Left lung (tissue), 10 donors: ENCODE results near the gene ITPA. TPM values are rescaled to one million over a fixed set of nuclear protein-coding genes. Genes with fewer than 3 reads are reported as not detected.
A peak's percentile ranks its signal among the peaks of the same experiment; 100 is the strongest.

ENCODE experiments used
- ATAC-seq: fragments of 200-7000 bp; cut with Tn5 transposase; one replicate; pipeline ENCODE4 v1.9.1; 2020; ENCODE audit warnings: moderate library complexity
- DNase-seq, 4 donors: peaks; one replicate each; pipeline ENCODE4 v3.0.0-alpha.2; 2013 to 2020
- H3K27ac ChIP-seq, 2 donors: fragments of 200-600 bp; sonication (generic) in 1 of 2; one replicate each; pipeline versions ENCODE4 v1.5.0 to v1.8.0; 2020 to 2021
- H3K27me3 ChIP-seq, 2 donors: fragments of 200-600 bp; sonication (generic) in 1 of 2; one replicate each; pipeline versions ENCODE4 v1.5.0 to v1.8.0; 2020 to 2021
- H3K36me3 ChIP-seq, 2 donors: fragments of 200-600 bp; sonication (generic) in 1 of 2; one replicate each; pipeline versions ENCODE4 v1.5.0 to v1.8.0; 2020 to 2021
- H3K4me1 ChIP-seq, 2 donors: fragments of 200-600 bp; one replicate each; pipeline ENCODE4 v1.8.0; 2021
- H3K4me3 ChIP-seq, 2 donors: fragments of 200-600 bp; sonication (generic) in 1 of 2; one replicate each; pipeline versions ENCODE4 v1.5.0 to v1.8.0; 2020 to 2021; ENCODE audit warnings: mild to moderate bottlenecking in 1 of 2
- H3K9me3 ChIP-seq, 2 donors: fragments of 200-600 bp; sonication (generic) in 1 of 2; one replicate each; pipeline versions ENCODE4 v1.5.0 to v1.8.0; 2020 to 2021
- CTCF ChIP-seq, 2 donors: fragments of 200-600 bp; sonication (generic) in 1 of 2; IDR thresholded peaks; one replicate each; pipeline versions ENCODE4 v1.5.0 to v1.8.0; 2021; ENCODE audit warnings: antibody characterized with exemption in 2 of 2
- intact Hi-C, 2 donors: fragments of 100-400 bp; cut with DNase I; formaldehyde crosslinking; loops; one replicate each; pipeline versions ENCODE4 v1.11.2 to v1.14.2; 2022
- polyA plus RNA-seq, 6 donors: library from polyadenylated mRNA; unstranded; fragments of 120-200 nt; gene quantifications; one replicate each; pipeline ENCODE4 v1.2.1, GENCODE V29; 2013; ENCODE audit not compliant: insufficient read length in 6 of 6
- total RNA-seq, 2 donors: library from RNA; stranded (reverse); fragmentation: NEBNext Ultra II Directional; extraction: Animal tissue kit (Norgen Biotek cat#: 25700); gene quantifications; one replicate each; pipeline ENCODE4 v1.2.1, GENCODE V29; 2021
- donor health status: DM: no; HTN: yes; CAD: no.
- donor health status: DM: no; HTN: no; CAD: no.

Gene ITPA
- total and polyA plus RNA-seq, 8 donors, result 43.5 to 63.7 (median 50.8) TPM

GRCh38 chr20:3168079-3168828, 41.0 kb upstream of the ITPA start:
- TF ChIP-seq CTCF (IDR thresholded peaks at IDR 0.05), result no peak
- Histone ChIP-seq H3K4me1 (peaks cover 6 to 23% of the 10 kb centered on the region in 2 donors), H3K9me3 (no peaks in the 10 kb centered on the region), H3K4me3 (peak overlapping the region; percentile 33 to 40), H3K36me3 (no peaks in the 10 kb centered on the region), H3K27me3 (peaks cover 0 to 58% of the 10 kb centered on the region in 2 donors), H3K27ac (peak overlapping the region in 1 of 2 donors; percentile 33)
- DNase-seq (peak in 2 of 4 donors; percentile 55 to 84), ATAC-seq (peak; percentile 86)
- intact Hi-C loops, result no loop called here

- peak overlapping the region in 1 of 2 donors; percentile 33 for H3K27ac ChIP-seq
- intact Hi-C loops, result no loop called here
- H3K9me3 ChIP-seq, result no peaks in the 10 kb centered on the region
- H3K27me3 ChIP-seq, result peaks cover 0 to 63% of the 10 kb centered on the region in 2 donors
- DNase-seq, result no peak
- peaks cover 6 to 27% of the 10 kb centered on the region in 2 donors for H3K4me1 ChIP-seq
- no peak for ATAC-seq
- no peaks in the 10 kb centered on the region for H3K36me3 ChIP-seq
- no peak overlapping the region for H3K4me3 ChIP-seq
- TF ChIP-seq CTCF (IDR thresholded peaks at IDR 0.05), result no peak
Observed at GRCh38 chr20:3168829-3169590, 40.3 kb upstream of the ITPA start.

- H3K27me3 ChIP-seq, result peaks cover 0 to 70% of the 10 kb centered on the region in 2 donors
- DNase-seq (no peak), ATAC-seq (no peak)
- intact Hi-C loops, result no loop called here
- H3K36me3 ChIP-seq, result no peaks in the 10 kb centered on the region
- H3K4me3 ChIP-seq, result no peak overlapping the region
- H3K4me1 ChIP-seq, result peaks cover 6 to 27% of the 10 kb centered on the region in 2 donors
- no peak for TF ChIP-seq CTCF (IDR thresholded peaks at IDR 0.05)
- no peaks in the 10 kb centered on the region for H3K9me3 ChIP-seq
- H3K27ac ChIP-seq, result no peak overlapping the region
Observed at GRCh38 chr20:3171391-3172125, 37.7 kb upstream of the ITPA start.

- Histone ChIP-seq H3K4me1 (peaks cover 6 to 27% of the 10 kb centered on the region in 2 donors), H3K9me3 (no peaks in the 10 kb centered on the region), H3K27ac (no peak overlapping the region), H3K36me3 (no peaks in the 10 kb centered on the region), H3K27me3 (peaks cover 0 to 63% of the 10 kb centered on the region in 2 donors), H3K4me3 (peak overlapping the region; percentile 93 to 95)
- DNase-seq, result no peak
- intact Hi-C loops, result no loop called here
- TF ChIP-seq CTCF (IDR thresholded peaks at IDR 0.05), result no peak
- no peak for ATAC-seq
Observed at GRCh38 chr20:3172126-3172932, 37.0 kb upstream of the ITPA start.
